Transverse colon (tissue), 4 donors: Measurements from ENCODE around the gene TPST2.

Experiments
- CTCF ChIP-seq, 5 experiments: fragments of 200-600 bp in 3 of 5; fragments of 450-650 bp in 2 of 5; sonication (generic) in 3 of 5; IDR thresholded peaks; 1 replicate in 2 of 5; 2 replicates in 3 of 5; pipeline ENCODE4 v1.5.1; 2016 to 2017; ENCODE audit warnings: antibody characterized with exemption in 5 of 5, inconsistent platforms in 3 of 5, mild to moderate bottlenecking in 2 of 5, moderate library complexity in 1 of 5
- EP300 ChIP-seq: sonication (generic); formaldehyde crosslinking; IDR thresholded peaks from one replicate; pipeline ENCODE4 v1.6.1; 2017; ENCODE audit warnings: antibody characterized with exemption, low read depth
- POLR2AphosphoS5 ChIP-seq, 3 donors: sonication (generic); formaldehyde crosslinking; IDR thresholded peaks; one replicate each; pipeline ENCODE4 v1.6.1; 2016; ENCODE audit warnings: antibody characterized with exemption in 3 of 3

GRCh38 chr22:26529345-26529744 lies 60.6 kb downstream of the TPST2 start:
- no peak for TF ChIP-seq CTCF (IDR thresholded peaks at IDR 0.05)
- TF ChIP-seq POLR2AphosphoS5 (IDR thresholded peaks at IDR 0.05) = no peak
- no peak for TF ChIP-seq EP300
